ENCODE results near the gene KRTAP5-5. TPM values are rescaled to one million over a fixed set of nuclear protein-coding genes. Genes with fewer than 3 reads are reported as not detected.
"Not testable (repeated sequence)": the region's sequence is repeated elsewhere in the genome, so short reads cannot be mapped to it uniquely, and the experiment has no call there.

The KRTAP5-5 gene
- total and polyA plus RNA-seq, 8 donors = not detected

DNA sequence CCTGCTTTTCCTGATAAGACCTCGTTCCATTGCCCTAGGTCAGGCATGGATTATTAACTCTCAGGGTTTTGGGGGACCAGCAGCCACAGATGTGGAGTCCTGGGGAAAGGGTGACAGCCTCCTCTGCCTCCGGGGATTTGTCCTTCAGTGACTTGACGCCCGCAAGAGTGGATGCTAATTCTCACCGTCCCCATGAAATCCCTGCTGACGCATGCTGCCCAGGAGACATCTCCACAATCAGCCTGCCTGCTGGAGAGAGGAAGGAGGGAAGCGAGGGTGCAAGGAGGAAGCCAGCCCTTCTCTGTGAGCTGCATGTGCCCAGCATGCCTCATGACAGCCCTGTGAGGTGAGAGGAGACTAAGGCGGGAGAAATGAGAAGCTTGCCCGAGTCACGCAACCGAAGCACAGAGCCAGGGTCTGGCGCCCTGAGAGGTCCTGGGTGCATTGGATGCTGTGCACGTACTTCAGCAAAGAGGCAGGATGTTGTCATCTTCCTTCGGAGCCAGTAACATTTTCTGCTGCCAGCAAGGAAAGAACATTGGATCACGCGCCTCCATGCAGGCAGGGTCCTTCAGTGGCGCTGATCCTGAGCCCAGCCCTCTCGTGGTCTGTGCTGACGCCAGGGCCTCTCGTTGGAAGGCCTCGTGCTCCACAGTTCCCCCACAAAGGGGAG, 40.1 kb downstream of the KRTAP5-5 start:
- 61 to 68% (median 66%) methylated on average over 21 of the region's 21 CpGs for WGBS, 5 donors
- intact Hi-C loops (cut with DNase I; ENCODE audit: low total_unique reads) = no loop called here
- H3K9me3 ChIP-seq = no peaks in the 10 kb centered on the region
- H3K36me3 ChIP-seq = no peaks in the 10 kb centered on the region
- TF ChIP-seq POLR2A (IDR thresholded peaks at IDR 0.05) (no peak), EP300 (IDR thresholded peaks at IDR 0.05) (no peak), POLR2AphosphoS5 (IDR thresholded peaks at IDR 0.05) (no peak)
- TF ChIP-seq, protein P1, sequence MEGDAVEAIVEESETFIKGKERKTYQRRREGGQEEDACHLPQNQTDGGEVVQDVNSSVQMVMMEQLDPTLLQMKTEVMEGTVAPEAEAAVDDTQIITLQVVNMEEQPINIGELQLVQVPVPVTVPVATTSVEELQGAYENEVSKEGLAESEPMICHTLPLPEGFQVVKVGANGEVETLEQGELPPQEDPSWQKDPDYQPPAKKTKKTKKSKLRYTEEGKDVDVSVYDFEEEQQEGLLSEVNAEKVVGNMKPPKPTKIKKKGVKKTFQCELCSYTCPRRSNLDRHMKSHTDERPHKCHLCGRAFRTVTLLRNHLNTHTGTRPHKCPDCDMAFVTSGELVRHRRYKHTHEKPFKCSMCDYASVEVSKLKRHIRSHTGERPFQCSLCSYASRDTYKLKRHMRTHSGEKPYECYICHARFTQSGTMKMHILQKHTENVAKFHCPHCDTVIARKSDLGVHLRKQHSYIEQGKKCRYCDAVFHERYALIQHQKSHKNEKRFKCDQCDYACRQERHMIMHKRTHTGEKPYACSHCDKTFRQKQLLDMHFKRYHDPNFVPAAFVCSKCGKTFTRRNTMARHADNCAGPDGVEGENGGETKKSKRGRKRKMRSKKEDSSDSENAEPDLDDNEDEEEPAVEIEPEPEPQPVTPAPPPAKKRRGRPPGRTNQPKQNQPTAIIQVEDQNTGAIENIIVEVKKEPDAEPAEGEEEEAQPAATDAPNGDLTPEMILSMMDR (IDR thresholded peaks at IDR 0.05) = no peak
- H3K4me1 ChIP-seq = no peaks in the 10 kb centered on the region
- no peak overlapping the region for H3K4me3 ChIP-seq
- no peak overlapping the region for H3K27ac ChIP-seq
- H3K27me3 ChIP-seq = peaks cover 0 to 49% (median 9%) of the 10 kb centered on the region in 3 donors
- DNase-seq = peak in 1 of 2 donors; percentile 76

DNA sequence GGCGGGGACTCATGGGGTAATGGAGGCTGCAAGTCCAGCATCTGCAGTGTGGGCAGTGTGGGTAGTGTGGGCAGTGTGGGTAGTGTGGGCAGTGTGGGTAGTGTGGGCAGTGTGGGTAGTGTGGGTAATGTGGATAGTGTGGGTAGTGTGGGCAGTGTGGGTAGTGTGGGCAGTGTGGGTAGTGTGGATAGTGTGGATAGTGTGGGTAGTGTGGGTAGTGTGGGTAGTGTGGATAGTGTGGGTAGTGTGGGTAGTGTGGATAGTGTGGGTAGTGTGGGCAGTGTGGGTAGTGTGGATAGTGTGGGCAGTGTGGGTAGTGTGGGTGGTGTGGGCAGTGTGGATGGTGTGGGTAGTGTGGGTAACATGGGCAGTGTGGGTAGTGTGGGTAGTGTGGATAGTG, 40.9 kb downstream of the KRTAP5-5 start:
- H3K4me3 ChIP-seq; H3K9me3 ChIP-seq; H3K4me1 ChIP-seq; H3K27ac ChIP-seq; H3K36me3 ChIP-seq; DNase-seq; intact Hi-C loops (cut with DNase I; ENCODE audit: low total_unique reads): not testable (repeated sequence)
- 83 to 100% (median 96%) methylated on average over 1 of the region's 1 CpG for WGBS, 5 donors
- peaks cover 0 to 55% (median 10%) of the 10 kb centered on the region in 3 donors for H3K27me3 ChIP-seq

DNA sequence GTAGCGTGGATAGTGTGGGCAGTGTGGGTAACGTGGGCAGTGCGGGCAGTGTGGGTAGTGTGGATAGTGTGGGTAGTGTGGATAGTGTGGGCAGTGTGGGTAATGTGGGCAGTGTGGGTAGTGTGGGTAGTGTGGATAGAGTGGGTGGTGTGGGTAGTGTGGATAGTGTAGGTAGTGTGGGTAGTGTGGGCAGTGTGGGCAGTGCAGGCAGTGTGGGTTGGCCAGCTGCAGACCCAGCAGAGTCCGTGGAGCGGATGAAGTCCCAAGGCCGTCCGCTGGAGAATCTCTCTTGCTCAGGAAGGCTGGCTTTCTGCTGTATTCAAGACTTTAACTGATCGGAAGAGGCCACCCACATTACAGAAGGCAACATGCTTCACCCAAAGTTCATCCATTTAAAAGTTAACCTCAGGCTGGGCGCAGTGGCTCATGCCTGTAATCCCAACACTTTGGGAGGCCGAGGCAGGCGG, 41.4 kb downstream of the KRTAP5-5 start:
- Histone ChIP-seq H3K4me3 (no peak overlapping the region), H3K36me3 (no peaks in the 10 kb centered on the region), H3K27me3 (peaks cover 0 to 57% (median 10%) of the 10 kb centered on the region in 3 donors), H3K27ac (no peak overlapping the region), H3K4me1 (no peaks in the 10 kb centered on the region), H3K9me3 (no peaks in the 10 kb centered on the region)
- DNase-seq = no peak
- intact Hi-C loops (cut with DNase I; ENCODE audit: low total_unique reads) = no loop called here
- TF ChIP-seq, protein P1 (IDR thresholded peaks at IDR 0.05) = no peak
- no peak for TF ChIP-seq EP300 (IDR thresholded peaks at IDR 0.05)
- no peak for TF ChIP-seq POLR2A (IDR thresholded peaks at IDR 0.05)
- no peak for TF ChIP-seq POLR2AphosphoS5 (IDR thresholded peaks at IDR 0.05)
- 79 to 84% (median 82%) methylated on average over 11 of the region's 11 CpGs for WGBS, 5 donors

DNA sequence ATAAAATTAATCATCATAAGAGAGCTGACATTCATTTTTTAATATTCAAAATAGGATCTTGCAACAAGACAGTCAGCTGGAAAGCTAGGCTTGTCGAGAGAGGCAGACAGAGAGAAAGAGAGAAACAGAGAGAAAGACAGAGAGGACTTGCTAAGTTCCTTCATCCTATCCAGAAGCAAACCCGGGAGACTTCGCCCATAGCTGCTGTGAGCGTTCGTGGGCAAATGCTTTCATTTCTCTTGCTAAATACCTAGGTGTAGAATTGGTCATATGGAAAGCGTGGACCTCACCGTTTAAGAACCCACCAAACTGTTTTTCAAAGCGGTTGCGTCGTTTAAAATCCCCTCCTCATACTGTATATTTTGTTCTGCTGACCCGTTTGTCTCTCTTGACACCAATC, 42.1 kb downstream of the KRTAP5-5 start:
- Histone ChIP-seq H3K27ac (no peak overlapping the region), H3K4me3 (no peak overlapping the region), H3K9me3 (no peaks in the 10 kb centered on the region), H3K4me1 (no peaks in the 10 kb centered on the region), H3K27me3 (peaks cover 0 to 64% (median 16%) of the 10 kb centered on the region in 3 donors), H3K36me3 (no peaks in the 10 kb centered on the region)
- no peak for DNase-seq
- 74 to 81% (median 77%) methylated on average over 11 of the region's 11 CpGs for WGBS, 5 donors
- TF ChIP-seq POLR2A (IDR thresholded peaks at IDR 0.05) = no peak
- TF ChIP-seq EP300 (IDR thresholded peaks at IDR 0.05) = no peak
- TF ChIP-seq, protein P1 (IDR thresholded peaks at IDR 0.05) = no peak
- no peak for TF ChIP-seq POLR2AphosphoS5 (IDR thresholded peaks at IDR 0.05)
- intact Hi-C loops (cut with DNase I; ENCODE audit: low total_unique reads) = no loop called here
